CMK (cell line): ENCODE measurements around the gene CYP4F12.
"Not testable (repeated sequence)": the region's sequence is repeated elsewhere in the genome, so short reads cannot be mapped to it uniquely, and the experiment has no call there.

ENCODE experiments used
- DNase-seq: peaks from one replicate; pipeline ENCODE4 v3.0.0-alpha.2; 2010; ENCODE audit warnings: low read depth

CYP4F12 gene

GRCh38 chr19:15672580-15673175, at the start of gene CYP4F12:
CYP4F12 (plus strand) TSS chr19:15673087; CDS start chr19:15673530, 443 bp downstream.
- no peak for DNase-seq

GRCh38 chr19:15623711-15624318, 49.1 kb upstream of the CYP4F12 start:
- no peak for DNase-seq

DNA sequence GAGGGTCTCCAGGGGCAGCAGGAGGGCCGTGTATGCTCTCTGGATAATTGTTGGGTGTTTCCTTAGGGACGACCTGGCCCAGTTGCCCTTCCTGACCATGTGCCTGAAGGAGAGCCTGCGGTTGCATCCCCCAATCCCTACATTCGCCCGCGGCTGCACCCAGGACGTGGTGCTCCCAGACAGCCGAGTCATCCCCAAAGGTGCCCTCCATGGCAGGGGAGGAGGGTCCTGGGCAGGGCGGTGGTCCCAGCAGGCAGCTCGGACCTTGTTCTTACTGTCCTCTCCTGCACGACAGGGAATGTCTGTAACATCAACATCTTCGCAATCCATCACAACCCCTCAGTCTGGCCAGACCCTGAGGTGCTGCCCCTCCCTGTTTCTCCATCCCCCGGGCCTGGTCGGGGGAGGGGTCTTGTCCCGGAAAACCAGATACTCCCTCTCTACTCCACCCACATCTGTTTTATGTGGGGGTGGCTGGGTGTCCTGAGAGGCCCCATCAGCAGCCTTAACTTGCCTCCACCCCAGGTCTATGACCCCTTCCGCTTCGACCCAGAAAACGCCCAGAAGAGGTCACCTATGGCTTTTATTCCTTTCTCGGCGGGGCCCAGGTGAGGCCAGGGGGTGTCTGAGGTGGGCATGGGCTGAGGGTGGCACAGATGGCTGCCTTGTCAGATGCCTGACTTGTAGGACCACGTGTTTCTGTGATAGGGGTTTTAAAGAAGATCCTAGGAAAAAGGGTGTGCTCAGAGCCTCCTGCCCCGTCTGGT, 44.5 kb upstream of the CYP4F12 start:
- DNase-seq = no peak

- DNase-seq = peak; percentile 32
Measured at GRCh38 chr19:15629003-15629880, 43.6 kb upstream of the CYP4F12 start.

DNA sequence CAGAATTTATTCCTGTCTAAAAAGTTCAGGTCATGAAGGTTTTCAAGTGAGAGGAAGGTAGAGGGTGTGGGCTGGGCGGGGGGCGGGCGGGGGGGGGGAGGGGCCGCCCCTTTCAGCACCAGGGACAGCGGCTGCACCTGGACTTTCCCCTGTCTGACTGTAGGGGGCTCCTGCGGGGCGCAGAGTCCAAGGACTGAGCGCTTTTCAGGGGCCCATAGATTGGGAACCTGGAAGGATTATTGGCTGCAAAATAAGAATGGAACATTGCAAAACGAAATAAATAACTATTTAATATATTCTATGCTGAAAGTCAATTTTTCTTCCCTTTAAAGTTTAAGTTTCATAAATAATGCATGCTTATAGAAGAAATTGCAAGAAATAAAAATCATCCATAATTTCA, 41.1 kb upstream of the CYP4F12 start:
- DNase-seq = peak; percentile 27

DNA sequence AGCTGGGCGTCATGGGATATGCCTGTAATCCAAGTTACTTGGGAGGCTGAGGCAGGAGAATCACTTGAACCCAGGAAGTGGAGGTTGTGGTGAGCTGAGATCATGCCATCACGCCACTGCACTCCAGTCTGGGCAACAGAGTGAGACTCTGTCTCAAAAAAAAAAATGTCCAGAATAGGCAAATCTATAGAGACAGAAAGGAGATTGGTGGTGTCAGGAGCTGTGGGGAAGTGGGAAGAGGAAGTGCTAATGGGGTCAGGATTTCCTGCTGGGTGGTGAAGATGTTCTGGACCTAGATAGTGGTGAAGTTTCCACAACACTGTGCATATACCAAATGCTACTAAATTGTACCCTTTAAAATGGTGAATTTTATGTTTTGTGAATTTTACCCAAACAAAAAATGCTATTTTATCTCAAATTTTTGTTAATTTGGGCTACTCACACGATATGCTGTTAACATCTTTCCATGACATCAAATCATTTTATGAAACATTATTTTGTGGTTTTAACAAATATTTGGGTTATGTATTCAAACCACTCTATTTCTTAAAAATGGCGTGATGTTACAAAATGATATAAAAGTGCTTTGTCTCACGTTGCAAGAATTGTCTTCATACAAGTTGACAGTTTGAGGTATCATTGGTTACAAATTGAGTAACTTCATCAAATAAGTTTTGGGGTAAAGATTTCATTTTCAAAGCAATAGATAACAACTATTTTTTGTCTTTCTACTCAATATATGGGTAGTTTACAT, 39.6 kb upstream of the CYP4F12 start:
- peak; percentile 24 for DNase-seq

- no peak for DNase-seq
Measured at GRCh38 chr19:15634105-15634504, 38.8 kb upstream of the CYP4F12 start.

GRCh38 chr19:15635016-15635805, 37.7 kb upstream of the CYP4F12 start:
- no peak for DNase-seq

DNA sequence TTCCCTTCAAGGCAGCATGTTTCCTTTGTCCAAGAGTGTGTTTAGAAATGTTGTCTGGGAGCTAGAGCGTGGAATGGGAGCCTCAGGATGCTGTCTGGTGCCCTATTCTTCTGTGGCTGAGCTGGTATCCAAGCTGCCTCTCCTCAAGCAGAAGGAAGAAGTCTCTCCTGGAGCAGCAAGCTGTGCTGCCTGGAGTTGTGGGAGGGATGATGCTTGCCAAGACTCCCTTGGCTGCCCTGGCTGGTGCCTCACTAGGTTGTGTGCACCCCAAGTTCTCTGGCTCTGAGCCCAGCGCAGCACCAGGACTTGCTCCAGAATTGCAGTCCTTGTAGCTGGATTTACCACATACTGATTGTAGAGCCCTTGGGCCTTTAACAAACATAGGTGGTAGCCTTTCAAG, 36.9 kb upstream of the CYP4F12 start:
- DNase-seq = no peak

DNA sequence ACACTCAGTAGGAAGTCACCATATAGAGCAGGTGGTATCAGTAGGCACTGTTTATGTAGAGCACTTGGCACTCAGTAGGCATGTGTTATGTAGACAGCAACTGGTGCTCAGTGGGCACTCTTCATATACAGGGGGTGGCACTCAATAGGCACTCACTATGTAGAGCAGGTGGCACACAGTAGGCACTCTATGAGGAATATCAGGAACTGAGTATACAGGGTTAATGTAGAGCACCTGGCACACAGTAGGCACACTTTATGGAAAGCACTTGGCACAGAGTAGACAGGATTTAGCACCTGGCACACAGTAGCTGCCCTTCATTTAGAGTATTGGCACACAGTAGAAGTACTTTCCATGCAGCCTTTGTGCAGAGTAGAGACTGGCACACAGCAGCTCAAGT, 33.3 kb upstream of the CYP4F12 start:
- no peak for DNase-seq

DNA sequence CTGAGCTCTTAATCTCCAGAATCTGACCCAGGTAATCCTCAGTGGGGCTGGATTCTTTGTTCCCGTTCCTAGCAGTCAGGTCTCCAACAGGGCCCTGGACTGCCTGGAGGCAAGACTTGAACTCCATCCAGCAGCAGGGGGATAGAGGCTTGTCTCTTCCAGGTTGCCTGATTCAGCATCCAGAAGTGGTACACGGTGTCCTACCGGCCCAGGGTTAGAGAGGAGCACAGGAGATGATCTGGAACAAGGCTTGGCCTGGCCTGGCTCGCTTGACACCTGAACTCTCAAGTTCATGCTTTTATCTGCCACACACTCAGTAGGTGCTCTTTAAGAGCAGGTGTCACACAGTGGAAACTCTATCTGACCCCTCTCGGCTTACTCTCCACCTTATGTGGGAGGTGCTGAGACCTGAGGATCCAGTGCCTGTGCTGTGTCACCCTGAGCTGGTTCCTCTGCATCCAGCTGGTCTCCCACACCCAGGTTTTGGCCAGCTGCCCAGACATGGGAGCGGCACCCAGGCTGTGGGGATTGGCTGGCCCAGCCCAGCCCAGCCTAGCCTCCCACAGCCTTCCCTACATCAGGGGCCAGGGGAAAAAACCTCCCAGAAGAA, 32.5 kb upstream of the CYP4F12 start, which contains the start of gene CYP4F3:
TSS of gene CYP4F3 (plus strand) at position 604 of the 610 bp plus-strand sequence. CDS start 519 bp downstream, outside the sequence.
- DNase-seq = no peak

- DNase-seq = no peak
Measured at GRCh38 chr19:15640904-15641597, 31.8 kb upstream of the CYP4F12 start.

DNA sequence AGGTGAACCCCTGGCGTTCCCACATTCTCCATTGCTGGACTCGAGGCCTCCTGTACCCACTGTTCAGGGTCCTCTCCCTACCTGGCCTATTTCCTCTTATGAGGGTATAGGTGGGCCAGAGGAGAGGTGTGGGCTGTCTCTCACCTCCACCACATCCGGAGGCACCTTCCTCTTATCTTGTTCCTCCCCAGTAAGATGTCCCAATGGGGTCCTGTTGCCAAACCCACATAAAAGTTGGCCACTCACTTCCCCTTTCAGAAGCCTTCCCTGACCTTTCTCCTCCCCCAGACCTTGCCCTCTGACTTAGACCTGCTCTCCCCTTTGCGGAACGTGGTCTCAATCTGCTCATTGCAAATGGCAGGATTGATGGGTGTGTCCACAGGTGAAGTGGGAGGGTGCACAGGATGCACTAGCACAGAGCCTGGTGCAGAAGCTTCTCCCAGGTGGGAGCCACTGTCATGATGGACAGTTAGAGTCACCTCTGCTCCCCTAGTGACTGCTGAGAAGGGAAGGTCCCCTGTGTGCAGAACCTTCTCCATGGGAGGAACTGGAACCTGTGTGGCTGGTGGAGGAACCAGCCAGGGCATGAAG, 30.9 kb upstream of the CYP4F12 start:
- DNase-seq = no peak

DNA sequence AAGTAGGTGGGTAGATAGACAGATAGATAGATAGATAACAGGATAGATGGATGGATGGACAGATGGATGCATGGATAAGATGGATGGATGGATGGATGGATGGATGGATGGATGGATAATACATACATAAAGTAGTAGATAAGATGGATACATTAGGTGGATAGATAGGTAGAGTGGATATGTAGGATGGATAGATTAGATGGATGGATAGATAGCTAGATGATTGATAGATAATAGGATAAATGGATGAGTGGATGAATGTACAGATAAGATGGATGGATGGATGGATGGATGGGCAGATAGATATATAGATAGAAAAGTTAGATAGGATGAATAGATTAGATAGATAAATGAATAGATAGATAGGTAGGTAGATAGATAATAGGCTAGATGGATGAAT, 30.1 kb upstream of the CYP4F12 start:
- DNase-seq = no peak

DNA sequence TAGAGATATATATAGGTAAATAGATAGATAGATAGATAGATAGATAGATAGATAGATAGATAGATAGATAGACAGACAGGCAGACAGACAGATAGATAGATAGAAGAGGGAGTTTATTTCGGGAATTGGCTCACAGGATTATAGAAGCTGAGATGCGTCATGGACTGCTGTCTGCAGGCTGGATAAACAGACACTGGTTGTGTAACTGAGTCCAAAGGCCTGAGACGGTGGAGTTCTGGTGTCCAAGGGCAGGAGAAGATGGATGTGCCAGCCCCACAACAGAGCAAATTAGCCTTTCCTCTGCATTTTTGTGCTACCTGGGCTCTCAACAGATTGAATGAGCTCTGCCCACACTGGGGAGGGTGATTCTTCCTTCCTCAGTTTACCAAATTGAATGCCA, 29.5 kb upstream of the CYP4F12 start:
- no peak for DNase-seq

DNA sequence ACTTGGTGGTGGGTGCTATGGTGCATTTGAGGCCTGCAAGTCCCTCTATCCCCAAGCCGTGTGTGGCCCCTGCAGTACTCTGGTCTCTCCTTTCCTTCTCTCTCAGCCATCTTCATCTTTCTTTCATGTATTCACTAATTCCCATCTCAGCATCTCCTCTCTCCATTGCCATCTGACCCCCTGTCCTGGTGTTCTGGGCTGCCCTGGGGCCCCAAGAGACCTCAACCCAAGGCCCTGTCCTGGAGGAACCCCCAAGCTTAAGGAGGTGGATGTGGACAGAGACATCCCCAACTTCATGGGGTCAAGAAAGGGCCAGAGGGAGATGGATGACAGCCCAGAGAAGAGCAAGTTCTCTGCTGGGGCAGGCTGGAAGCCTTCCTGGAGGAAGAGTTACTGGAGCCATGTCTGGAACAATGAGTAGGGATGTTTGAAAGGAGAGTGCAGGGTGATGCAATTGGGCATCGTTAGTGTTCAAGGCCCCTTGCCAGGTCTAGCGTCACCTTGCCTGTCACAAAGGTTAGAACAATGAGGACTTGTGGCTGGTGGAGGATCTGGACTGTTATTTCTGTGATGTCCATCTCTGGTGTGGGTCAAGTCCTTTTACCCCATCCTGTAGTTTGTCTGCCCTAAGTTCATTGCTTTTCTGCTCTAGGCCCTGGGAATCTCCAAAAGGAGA, 28.7 kb upstream of the CYP4F12 start:
- DNase-seq = no peak

- DNase-seq = no peak
Measured at GRCh38 chr19:15644816-15645215, 28.1 kb upstream of the CYP4F12 start.

GRCh38 chr19:15649526-15649925, 23.4 kb upstream of the CYP4F12 start:
- DNase-seq = no peak

- DNase-seq = not testable (repeated sequence)
Measured at GRCh38 chr19:15650123-15650522, 22.8 kb upstream of the CYP4F12 start.
